Liver (tissue), 9 donors: ENCODE data around the gene MAP1S. TPM values are rescaled to one million over a fixed set of nuclear protein-coding genes. Genes with fewer than 3 reads are reported as not detected.
A peak's percentile ranks its signal among the peaks of the same experiment; 100 is the strongest.

Experiments
- DNase-seq: peaks from one replicate; pipeline ENCODE4 v3.0.0-alpha.2; 2017; ENCODE audit warnings: low spot score
- H3K27ac ChIP-seq, 2 donors: one replicate each; pipeline ENCODE4 v1.7.0; 2013; ENCODE audit warnings: inconsistent platforms in 2 of 2, low read length in 2 of 2, control low read depth in 1 of 2, low read depth in 1 of 2, mild to moderate bottlenecking in 1 of 2
- H3K27me3 ChIP-seq, 4 donors: one replicate each; pipeline versions ENCODE4 v1.6.1 to v1.7.0; 2013; ENCODE audit warnings: low read length in 3 of 4, inconsistent platforms in 1 of 4, mild to moderate bottlenecking in 1 of 4, moderate library complexity in 1 of 4; ENCODE audit not compliant: control insufficient read depth in 4 of 4, insufficient read depth in 4 of 4
- H3K36me3 ChIP-seq, 4 donors: one replicate each; pipeline versions ENCODE4 v1.6.1 to v1.7.0; 2013; ENCODE audit warnings: low read length in 3 of 4, mild to moderate bottlenecking in 3 of 4, low read depth in 1 of 4, moderate library complexity in 1 of 4; ENCODE audit not compliant: control insufficient read depth in 4 of 4, insufficient read depth in 3 of 4
- H3K4me1 ChIP-seq, 4 donors: one replicate each; pipeline versions ENCODE4 v1.6.1 to v1.7.0; 2013; ENCODE audit warnings: low read length in 3 of 4, mild to moderate bottlenecking in 3 of 4, moderate library complexity in 1 of 4; ENCODE audit not compliant: control insufficient read depth in 4 of 4, insufficient read depth in 4 of 4
- H3K4me3 ChIP-seq, 3 donors: one replicate each; pipeline versions ENCODE4 v1.6.1 to v1.7.0; 2013; ENCODE audit warnings: low read length in 3 of 3, control low read depth in 1 of 3, low read depth in 1 of 3, mild to moderate bottlenecking in 1 of 3
- H3K9ac ChIP-seq, 2 donors: one replicate each; pipeline ENCODE4 v1.7.0; 2013; ENCODE audit warnings: low read length in 2 of 2, mild to moderate bottlenecking in 2 of 2, moderate library complexity in 2 of 2, control low read depth in 1 of 2, low read depth in 1 of 2
- H3K9me3 ChIP-seq, 4 donors: one replicate each; pipeline versions ENCODE4 v1.6.1 to v1.7.0; 2013; ENCODE audit warnings: low read length in 3 of 4; ENCODE audit not compliant: control insufficient read depth in 4 of 4
- CTCF ChIP-seq: fragments of 150-350 bp; IDR thresholded peaks from 2 replicates; pipeline ENCODE4 v1.5.1; 2017; ENCODE audit warnings: improper control_type of control experiment, low read depth, low read length; ENCODE audit not compliant: missing input control
- EGR1 ChIP-seq, 2 donors: IDR thresholded peaks; 2 replicates each; pipeline ENCODE4 v1.6.1; 2016 to 2018; ENCODE audit warnings: antibody characterized with exemption in 2 of 2, low read depth in 2 of 2
- FOXA1 ChIP-seq: IDR thresholded peaks from 2 replicates; pipeline ENCODE4 v1.6.1; 2016; ENCODE audit warnings: antibody characterized with exemption
- FOXA2 ChIP-seq: IDR thresholded peaks from 2 replicates; pipeline ENCODE4 v1.6.1; 2016; ENCODE audit warnings: antibody characterized with exemption
- HNF4G ChIP-seq: IDR thresholded peaks from 2 replicates; pipeline ENCODE4 v1.6.1; 2016; ENCODE audit warnings: antibody characterized with exemption
- JUND ChIP-seq, 2 donors: IDR thresholded peaks; 2 replicates each; pipeline ENCODE4 v1.6.1; 2016; ENCODE audit warnings: antibody characterized with exemption in 2 of 2
- NR2F2 ChIP-seq: IDR thresholded peaks from 2 replicates; pipeline ENCODE4 v1.6.1; 2016; ENCODE audit warnings: antibody characterized with exemption
- RAD21 ChIP-seq, 2 donors: IDR thresholded peaks; 2 replicates each; pipeline ENCODE4 v1.6.1; 2016; ENCODE audit warnings: antibody characterized with exemption in 2 of 2, mild to moderate bottlenecking in 2 of 2
- RXRA ChIP-seq, 2 donors: IDR thresholded peaks; 2 replicates each; pipeline ENCODE4 v1.6.1; 2017 to 2018; ENCODE audit warnings: antibody characterized with exemption in 2 of 2, mild to moderate bottlenecking in 1 of 2
- SP1 ChIP-seq: IDR thresholded peaks from 2 replicates; pipeline ENCODE4 v1.6.1; 2018; ENCODE audit warnings: antibody characterized with exemption, mild to moderate bottlenecking
- YY1 ChIP-seq: IDR thresholded peaks from 2 replicates; pipeline ENCODE4 v1.6.1; 2016; ENCODE audit warnings: antibody characterized with exemption, mild to moderate bottlenecking
- ZBTB33 ChIP-seq: IDR thresholded peaks from 2 replicates; pipeline ENCODE4 v1.6.1; 2016; ENCODE audit warnings: antibody characterized with exemption
- WGBS: extraction: QIAGEN DNeasy Blood & Tissue Kit; methylation state at CpG from one replicate; pipeline ENCODE4 v1.1.7; 2013; 5-methylcytosine and 5-hydroxymethylcytosine counted together
- polyA plus RNA-seq, 2 donors: library from polyadenylated mRNA; stranded (reverse) in 1 of 2; unstranded in 1 of 2; fragments of 200-250 nt in 1 of 2; fragments of >200 nt in 1 of 2; fragmentation: Nextera tagmentation in 1 of 2; extraction: Ambion mirVana in 1 of 2; gene quantifications; one replicate each; pipeline versions ENCODE4 v1.2.1 to v1.2.3, GENCODE V29; 2013 to 2015
- total RNA-seq, 2 donors: library from RNA; depleted of rRNA; stranded (reverse); fragments of >200 nt; gene quantifications; one replicate each; pipeline ENCODE4 v1.2.3, GENCODE V29; 2014
- TF ChIP-seq, protein P1 (sequence below): IDR thresholded peaks from 2 replicates; pipeline ENCODE4 v1.6.1; 2016; ENCODE audit warnings: antibody characterized with exemption
- TF ChIP-seq, protein P2 (sequence below): IDR thresholded peaks from 2 replicates; pipeline ENCODE4 v1.6.1; 2016; ENCODE audit warnings: antibody characterized with exemption
- donor health status: healthy.
- donor health status: healthy.
- donor health status: healthy.
- donor health status: healthy.
- donor health status: healthy.

The MAP1S gene
- total and polyA plus RNA-seq, 4 donors: 8.2 to 20.3 (median 10.6) TPM

- H3K9me3 ChIP-seq: no peaks in the 10 kb centered on the region
- H3K4me3 ChIP-seq: no peak overlapping the region
- H3K27ac ChIP-seq: no peak overlapping the region
- peaks cover 0 to 6% (median 0%) of the 10 kb centered on the region in 4 donors for H3K4me1 ChIP-seq
- no peaks in the 10 kb centered on the region for H3K36me3 ChIP-seq
- TF ChIP-seq, protein P1, sequence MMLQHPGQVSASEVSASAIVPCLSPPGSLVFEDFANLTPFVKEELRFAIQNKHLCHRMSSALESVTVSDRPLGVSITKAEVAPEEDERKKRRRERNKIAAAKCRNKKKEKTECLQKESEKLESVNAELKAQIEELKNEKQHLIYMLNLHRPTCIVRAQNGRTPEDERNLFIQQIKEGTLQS: no peak
- no peak for TF ChIP-seq NR2F2
- 77% methylated on average over 4 of the region's 4 CpGs for WGBS
- DNase-seq: no peak
- H3K27me3 ChIP-seq: peaks cover 0 to 6% (median 4%) of the 10 kb centered on the region in 4 donors
- no peak overlapping the region for H3K9ac ChIP-seq
Observed at GRCh38 chr19:17692566-17692965, 26.7 kb upstream of the MAP1S start.

- TF ChIP-seq RAD21 (IDR thresholded peaks at IDR 0.05) (no peak), HNF4G (no peak), YY1 (no peak), ZBTB33 (no peak), FOXA2 (no peak), RXRA (IDR thresholded peaks at IDR 0.05) (no peak), SP1 (no peak), JUND (IDR thresholded peaks at IDR 0.05) (no peak)
- TF ChIP-seq, protein P2, sequence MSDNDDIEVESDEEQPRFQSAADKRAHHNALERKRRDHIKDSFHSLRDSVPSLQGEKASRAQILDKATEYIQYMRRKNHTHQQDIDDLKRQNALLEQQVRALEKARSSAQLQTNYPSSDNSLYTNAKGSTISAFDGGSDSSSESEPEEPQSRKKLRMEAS: no peak
- 55% methylated on average over 2 of the region's 2 CpGs for WGBS
Observed at GRCh38 chr19:17695198-17695597, 24.1 kb upstream of the MAP1S start.

DNA sequence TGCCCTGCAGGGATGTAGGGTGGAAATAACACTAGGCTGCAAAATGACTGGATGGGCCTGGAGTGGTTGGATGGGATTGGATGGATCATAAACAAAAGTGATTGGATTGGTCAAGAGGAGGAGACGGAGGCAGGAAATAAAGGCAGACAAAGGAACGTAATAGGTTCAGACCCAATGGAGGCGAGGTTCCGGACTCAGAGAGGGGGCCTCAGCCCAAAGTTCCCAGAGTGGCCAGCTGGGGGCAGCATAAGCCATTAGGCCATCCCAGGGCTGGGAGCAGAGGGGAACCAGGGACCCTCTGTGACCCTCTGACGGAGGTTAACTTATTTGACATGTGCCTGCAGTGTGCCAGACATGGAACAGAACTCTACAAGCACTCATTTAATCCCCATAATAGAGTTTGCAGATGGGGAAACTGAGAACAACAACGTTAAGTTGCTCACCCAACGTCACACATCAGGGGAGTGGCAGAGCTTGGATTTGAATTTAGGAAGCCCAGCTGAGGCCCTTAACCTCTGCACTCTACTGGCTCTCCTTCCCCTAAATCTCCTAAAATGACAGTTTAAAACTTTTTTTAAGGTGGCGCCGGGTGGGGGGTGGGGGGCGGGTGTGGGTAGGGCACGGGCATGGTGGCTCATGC lies 15.3 kb upstream of the MAP1S start:
- Histone ChIP-seq H3K27me3 (peaks cover 0 to 2% (median 0%) of the 10 kb centered on the region in 4 donors), H3K36me3 (no peaks in the 10 kb centered on the region), H3K27ac (no peak overlapping the region), H3K4me3 (no peak overlapping the region), H3K9ac (no peak overlapping the region), H3K9me3 (no peaks in the 10 kb centered on the region), H3K4me1 (no peaks in the 10 kb centered on the region)
- no peak for TF ChIP-seq FOXA2
- peak; percentile 69 for TF ChIP-seq CTCF
- no peak for TF ChIP-seq RXRA (IDR thresholded peaks at IDR 0.05)
- no peak for TF ChIP-seq EGR1 (IDR thresholded peaks at IDR 0.05; ENCODE audit: low read depth in 2 of 2)
- no peak for TF ChIP-seq JUND (IDR thresholded peaks at IDR 0.05)
- no peak for TF ChIP-seq HNF4G
- no peak for TF ChIP-seq NR2F2
- no peak for TF ChIP-seq SP1
- TF ChIP-seq FOXA1: no peak
- peak; percentile 71 to 80 for TF ChIP-seq RAD21 (IDR thresholded peaks at IDR 0.05)
- TF ChIP-seq, protein P1: no peak
- 50% methylated on average over 11 of the region's 11 CpGs for WGBS
- DNase-seq: peak; percentile 62

More at GRCh38 chr19:17695198-17695597, 24.1 kb upstream of the MAP1S start:
- no peak for DNase-seq
- no peaks in the 10 kb centered on the region for H3K9me3 ChIP-seq
- no peak overlapping the region for H3K9ac ChIP-seq
- H3K36me3 ChIP-seq: no peaks in the 10 kb centered on the region
- no peaks in the 10 kb centered on the region for H3K4me1 ChIP-seq
- H3K4me3 ChIP-seq: no peak overlapping the region
- H3K27me3 ChIP-seq: peaks cover 0 to 3% (median 0%) of the 10 kb centered on the region in 4 donors
- H3K27ac ChIP-seq: no peak overlapping the region
